ENCODE results near the gene AP3S1.
A peak's percentile ranks its signal among the peaks of the same experiment; 100 is the strongest.
"Not testable (repeated sequence)": the region's sequence is repeated elsewhere in the genome, so short reads cannot be mapped to it uniquely, and the experiment has no call there.

Gene AP3S1

DNA sequence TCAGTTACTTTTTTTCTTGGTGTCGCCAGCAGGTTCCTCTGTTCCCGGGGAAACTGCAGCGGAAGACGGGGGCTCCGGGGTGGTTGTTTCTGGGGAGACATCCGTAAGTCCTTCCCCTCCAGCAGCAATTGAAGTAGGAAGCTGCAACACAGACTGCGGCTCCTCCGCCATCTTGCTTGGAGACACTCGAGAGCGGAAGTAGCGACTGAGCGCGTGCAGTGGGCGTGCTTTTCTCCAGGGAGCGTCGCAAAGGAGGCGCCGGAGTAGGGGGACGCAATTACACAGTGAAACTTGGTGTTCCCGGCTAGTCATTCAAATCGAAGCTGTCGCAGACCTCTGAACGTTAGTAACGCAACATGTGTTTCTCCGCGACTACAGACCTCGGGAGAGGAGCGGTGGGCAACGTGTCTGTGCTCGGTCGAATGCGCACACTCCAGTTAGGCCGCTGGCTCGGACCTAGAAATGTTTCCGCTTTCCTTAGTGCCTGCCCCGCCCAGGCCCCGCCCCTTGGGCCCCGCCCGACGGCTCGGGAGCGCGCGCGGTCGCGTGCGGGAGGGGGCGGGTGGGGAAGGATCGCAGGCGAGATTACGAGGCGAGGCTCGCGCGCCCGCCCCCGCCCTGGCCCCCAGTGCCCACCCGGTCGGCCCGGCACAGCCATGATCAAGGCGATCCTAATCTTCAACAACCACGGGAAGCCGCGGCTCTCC, at the start of gene AP3S1, which contains the start of gene ATG12:
Gene AP3S1, plus strand, starts transcription at position 554 of the 707 bp plus-strand sequence. Its CDS starts 103 bp downstream, at position 657.
Gene ATG12, minus strand, starts transcription at position 184 of the 707 bp plus-strand sequence. Its CDS starts 13 bp downstream, at position 171.
- peak; percentile 93 for DNase-seq

DNA sequence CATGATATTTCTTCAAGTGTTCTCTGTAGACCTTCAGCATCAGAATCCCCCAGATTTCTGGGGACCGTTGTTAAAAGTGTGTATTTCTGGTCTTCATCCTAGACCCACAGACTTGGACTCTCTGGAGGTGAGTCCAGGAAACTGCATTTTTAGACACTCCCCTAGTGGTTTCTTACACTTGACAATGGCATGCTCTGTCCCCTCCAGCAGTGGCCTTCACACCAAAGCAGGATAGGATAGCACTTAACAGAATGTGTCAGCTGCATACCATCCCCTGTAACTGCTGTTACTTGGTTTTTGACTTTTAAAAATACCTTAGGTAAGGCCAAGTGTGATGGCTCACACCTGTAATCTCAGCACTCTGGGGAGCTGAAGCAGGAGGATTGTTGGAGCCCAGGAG, 46.0 kb upstream of the AP3S1 start:
- no peak for DNase-seq

GRCh38 chr5:115796656-115797055, 45.1 kb upstream of the AP3S1 start:
- DNase-seq, result no peak

DNA sequence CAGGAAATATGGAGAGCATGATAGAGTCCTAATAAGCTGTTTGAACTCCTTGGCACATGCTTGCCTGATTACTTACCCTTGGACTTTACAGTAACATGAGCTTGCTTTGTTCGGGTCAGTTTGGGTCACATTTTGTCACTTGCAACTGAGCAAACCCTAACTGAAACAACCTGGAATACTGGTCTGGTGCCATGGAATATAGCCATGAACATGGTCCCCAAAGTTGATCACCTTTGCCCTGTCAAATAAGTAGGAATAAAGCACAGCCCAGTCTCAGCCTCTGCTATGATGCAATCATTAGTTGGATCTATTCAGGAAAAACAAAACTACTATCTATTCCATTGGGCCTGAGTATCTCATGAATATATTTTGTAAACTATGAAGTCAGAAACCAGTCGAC, 43.5 kb upstream of the AP3S1 start:
- DNase-seq, result no peak

- DNase-seq, result no peak
Measured at GRCh38 chr5:115800108-115800507, 41.6 kb upstream of the AP3S1 start.

GRCh38 chr5:115801152-115801551, 40.6 kb upstream of the AP3S1 start:
- DNase-seq, result no peak

- no peak for DNase-seq
Measured at GRCh38 chr5:115801984-115802383, 39.8 kb upstream of the AP3S1 start.

- no peak for DNase-seq
Measured at GRCh38 chr5:115806986-115807653, 34.6 kb upstream of the AP3S1 start.

DNA sequence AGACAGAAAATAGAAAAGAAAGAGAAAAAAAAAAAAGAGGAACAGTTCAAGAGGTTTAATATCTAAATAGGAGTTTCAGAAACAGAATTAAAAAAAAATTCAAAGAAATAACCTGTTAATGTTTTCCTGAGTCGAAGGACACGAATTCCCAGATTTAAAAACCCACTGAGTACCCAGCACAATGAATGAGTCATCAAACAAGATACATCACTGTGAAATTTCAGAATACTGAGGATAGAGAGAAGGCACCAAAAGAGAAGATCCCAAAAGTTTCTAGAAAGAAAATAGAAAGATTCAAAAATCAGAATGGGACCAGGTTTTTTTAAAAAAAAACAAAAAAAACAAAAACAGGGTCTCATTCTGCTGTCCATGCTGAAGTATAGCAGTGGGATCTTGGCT, 34.1 kb upstream of the AP3S1 start:
- no peak for DNase-seq

- DNase-seq, result not testable (repeated sequence)
Measured at GRCh38 chr5:115808066-115808465, 33.7 kb upstream of the AP3S1 start.

GRCh38 chr5:115809946-115810345, 31.8 kb upstream of the AP3S1 start:
- DNase-seq, result no peak

- no peak for DNase-seq
Measured at GRCh38 chr5:115810761-115811160, 31.0 kb upstream of the AP3S1 start.

- no peak for DNase-seq
Measured at GRCh38 chr5:115811406-115811805, 30.3 kb upstream of the AP3S1 start.

DNA sequence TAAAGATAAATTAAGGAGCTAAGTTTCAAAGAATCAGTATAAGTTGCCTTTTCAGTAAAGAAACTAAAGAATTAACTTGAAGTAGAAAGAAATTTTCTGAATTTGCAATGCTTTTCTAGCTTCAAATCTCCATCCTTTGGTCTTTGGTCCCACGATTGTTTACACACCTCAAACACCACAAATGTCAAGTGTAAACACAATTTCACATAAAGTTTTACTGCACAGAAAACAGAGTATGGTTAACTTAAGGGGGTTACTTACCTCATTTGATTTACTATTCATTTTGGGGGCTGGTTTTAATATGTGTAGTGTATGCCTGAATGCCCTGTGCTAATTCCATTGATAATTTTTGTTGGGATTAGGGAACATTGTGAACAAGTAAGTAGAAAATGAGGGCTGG, 29.4 kb upstream of the AP3S1 start:
- no peak for DNase-seq

DNA sequence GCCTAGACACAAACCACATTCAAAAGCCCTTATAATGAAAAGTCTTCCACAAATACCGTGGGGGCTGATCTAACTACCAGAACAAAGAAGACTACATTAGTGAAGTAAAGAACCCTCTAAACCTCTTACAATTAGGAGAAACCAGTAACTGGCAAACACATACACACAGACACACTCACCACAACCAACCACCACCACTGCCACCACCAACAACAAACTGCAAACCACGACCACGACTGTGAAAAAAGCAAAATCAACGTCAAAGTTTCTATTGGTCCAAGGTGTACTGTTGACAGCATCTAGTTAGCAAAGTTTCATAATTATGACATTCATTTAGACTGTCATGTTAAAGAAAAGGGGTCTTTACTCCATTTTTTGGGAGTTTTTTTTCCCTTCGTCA, 28.0 kb upstream of the AP3S1 start:
- no peak for DNase-seq

DNA sequence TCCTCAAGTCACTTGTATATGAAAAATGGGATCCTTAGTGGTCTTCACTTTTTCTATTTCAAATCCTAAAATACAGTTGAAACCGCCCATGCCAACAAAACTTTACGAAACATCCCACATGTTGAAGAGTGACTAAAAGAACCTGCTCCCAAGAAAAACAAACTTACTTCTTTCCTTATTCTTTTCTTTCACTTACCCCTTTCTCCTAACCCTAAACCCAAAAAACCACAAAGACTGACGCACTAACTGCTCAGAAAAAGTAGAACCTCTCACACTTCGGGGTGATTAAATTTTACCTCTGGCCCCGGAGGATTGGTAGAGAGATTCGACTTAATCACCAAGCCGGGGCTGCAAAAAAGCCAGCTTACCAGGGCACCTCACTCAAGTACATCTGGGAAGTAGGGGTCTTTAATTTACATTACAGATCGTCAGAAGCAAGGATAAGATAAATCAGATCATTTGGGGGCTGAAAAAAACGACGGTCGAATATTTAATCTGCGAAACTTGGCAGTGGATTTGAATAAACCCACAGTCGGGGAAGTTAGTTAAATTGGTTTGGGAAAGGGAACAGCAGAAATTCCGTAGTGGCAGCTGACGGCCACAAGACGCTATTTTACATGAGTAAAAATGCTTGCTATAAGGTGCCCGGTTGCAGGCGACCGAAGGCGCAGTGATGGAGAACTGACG, 26.6 kb upstream of the AP3S1 start:
- no peak for DNase-seq

DNA sequence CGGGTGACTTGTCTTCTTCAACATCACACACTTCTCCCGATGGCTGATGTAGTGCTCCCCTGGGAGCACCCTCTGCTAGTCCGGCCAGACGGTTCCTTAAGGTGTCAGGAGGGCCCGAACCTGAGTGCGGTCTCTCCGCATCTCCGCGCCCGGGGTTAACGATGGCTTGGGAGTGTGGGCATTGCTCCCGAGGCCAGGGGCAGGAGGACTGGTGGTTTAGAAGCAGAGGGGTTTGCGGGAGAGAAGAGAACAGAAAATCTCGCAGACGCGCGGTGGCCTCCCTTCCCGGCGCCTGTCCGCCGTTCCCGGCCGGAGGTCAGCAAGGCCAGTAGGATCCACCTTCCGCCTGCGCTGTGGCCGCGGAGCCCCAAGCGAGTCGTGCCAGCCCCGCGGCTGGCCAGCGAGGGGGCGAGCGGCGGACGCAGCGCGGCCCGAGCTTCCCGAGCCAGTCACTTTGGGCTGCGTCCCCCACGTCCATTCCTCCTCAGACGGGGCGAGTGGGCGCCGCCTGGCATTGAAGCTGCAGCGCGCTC, 26.0 kb upstream of the AP3S1 start:
- no peak for DNase-seq

- DNase-seq, result no peak
Measured at GRCh38 chr5:115816226-115817081, 25.3 kb upstream of the AP3S1 start, which contains the start of gene CDO1. TSS of gene CDO1 (minus strand) at chr5:115816659. CDS start at chr5:115816397, 262 bp downstream.

DNA sequence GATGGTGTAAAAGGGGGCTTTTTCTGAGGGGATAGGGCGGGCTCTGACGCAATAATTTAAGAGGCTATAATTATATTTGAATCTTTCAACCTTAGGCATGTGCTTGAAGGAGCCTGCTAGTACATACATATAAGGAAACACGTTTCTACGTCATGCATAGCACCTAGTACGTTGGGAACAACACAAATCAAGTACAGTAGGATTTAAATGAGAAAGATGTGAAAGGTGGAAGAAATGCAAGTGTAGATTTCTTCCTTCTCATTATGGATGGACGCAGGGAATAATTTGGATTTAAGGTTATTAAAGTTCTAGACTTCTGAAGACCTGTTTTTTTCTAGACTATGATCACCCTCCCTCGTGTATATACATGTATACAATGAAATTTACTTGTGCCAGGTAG, 24.3 kb upstream of the AP3S1 start:
- DNase-seq, result no peak

GRCh38 chr5:115818821-115819220, 22.9 kb upstream of the AP3S1 start:
- DNase-seq, result peak; percentile 23

GRCh38 chr5:115820846-115821245, 20.9 kb upstream of the AP3S1 start:
- no peak for DNase-seq

DNA sequence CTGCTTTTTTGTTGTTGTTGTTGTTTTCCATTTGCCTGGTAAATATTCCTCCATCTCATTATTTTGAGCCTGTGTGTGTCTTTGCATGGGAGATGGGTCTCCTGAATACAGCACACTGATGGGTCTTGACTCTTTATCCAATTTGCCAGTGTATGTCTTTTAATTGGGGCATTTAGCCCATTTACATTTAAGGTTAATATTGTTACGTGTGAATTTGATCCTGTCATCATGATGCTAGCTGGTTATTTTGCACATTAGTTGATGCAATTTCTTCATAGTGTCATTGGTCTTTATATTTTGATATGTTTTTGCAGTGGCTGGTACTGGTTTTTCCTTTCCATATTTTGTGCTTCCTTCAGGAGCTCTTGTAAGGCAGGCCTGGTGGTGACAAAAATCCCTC, 16.8 kb upstream of the AP3S1 start:
- not testable (repeated sequence) for DNase-seq

DNA sequence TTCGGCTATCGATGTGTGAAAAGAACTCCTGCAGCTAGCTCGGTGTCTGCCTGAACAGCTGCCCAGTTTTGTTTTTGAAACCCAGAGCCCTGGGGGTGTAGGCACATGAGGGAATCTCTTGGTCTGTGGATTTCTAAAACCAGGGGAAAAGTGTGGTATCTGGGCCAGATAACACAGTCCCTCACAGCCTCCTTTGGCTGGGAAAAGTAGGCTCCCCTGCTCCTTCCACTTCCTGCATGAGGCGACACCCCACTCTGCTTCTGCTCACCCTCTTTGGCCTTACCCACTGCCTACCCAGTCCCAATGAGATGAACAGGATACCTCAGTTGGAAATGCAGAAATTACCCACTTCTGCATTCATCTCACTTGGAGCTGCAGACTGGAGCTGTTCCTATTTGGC, 15.8 kb upstream of the AP3S1 start:
- no peak for DNase-seq

All from NCI-H774 (cell line).